GM06990 (cell line): ENCODE data around the gene KCNC4.

Source experiments
- DNase-seq: peaks from one replicate; pipeline ENCODE4 v3.0.0-alpha.2; 2011; ENCODE audit not compliant: insufficient read length; ENCODE audit errors: extremely low read depth
- H3K27me3 ChIP-seq: replicated peaks from 2 replicates; pipeline ENCODE4 v1.6.0; 2011; ENCODE audit warnings: low read length; ENCODE audit not compliant: control insufficient read depth, insufficient read depth
- H3K36me3 ChIP-seq: 2 replicates; pipeline ENCODE4 v1.5.1; 2011; ENCODE audit warnings: low read length; ENCODE audit not compliant: control insufficient read depth, insufficient read depth
- H3K4me3 ChIP-seq: replicated peaks from 2 replicates; pipeline ENCODE4 v1.5.1; 2011; ENCODE audit warnings: low read depth, mild to moderate bottlenecking, control low read depth, low read length
- TF ChIP-seq, protein P1 (sequence below): IDR thresholded peaks from 2 replicates; pipeline ENCODE4 v1.5.1; 2011; ENCODE audit warnings: low read length, control low read depth, mild to moderate bottlenecking, inconsistent platforms; ENCODE audit not compliant: insufficient read depth, poor library complexity, severe bottlenecking

The KCNC4 gene

GRCh38 chr1:110242731-110243130, 32.6 kb downstream of the KCNC4 start:
- Histone ChIP-seq H3K36me3 (no peaks in the 10 kb centered on the region), H3K27me3 (no peaks in the 10 kb centered on the region), H3K4me3 (no peak overlapping the region)
- DNase-seq: no peak
- TF ChIP-seq, protein P1, sequence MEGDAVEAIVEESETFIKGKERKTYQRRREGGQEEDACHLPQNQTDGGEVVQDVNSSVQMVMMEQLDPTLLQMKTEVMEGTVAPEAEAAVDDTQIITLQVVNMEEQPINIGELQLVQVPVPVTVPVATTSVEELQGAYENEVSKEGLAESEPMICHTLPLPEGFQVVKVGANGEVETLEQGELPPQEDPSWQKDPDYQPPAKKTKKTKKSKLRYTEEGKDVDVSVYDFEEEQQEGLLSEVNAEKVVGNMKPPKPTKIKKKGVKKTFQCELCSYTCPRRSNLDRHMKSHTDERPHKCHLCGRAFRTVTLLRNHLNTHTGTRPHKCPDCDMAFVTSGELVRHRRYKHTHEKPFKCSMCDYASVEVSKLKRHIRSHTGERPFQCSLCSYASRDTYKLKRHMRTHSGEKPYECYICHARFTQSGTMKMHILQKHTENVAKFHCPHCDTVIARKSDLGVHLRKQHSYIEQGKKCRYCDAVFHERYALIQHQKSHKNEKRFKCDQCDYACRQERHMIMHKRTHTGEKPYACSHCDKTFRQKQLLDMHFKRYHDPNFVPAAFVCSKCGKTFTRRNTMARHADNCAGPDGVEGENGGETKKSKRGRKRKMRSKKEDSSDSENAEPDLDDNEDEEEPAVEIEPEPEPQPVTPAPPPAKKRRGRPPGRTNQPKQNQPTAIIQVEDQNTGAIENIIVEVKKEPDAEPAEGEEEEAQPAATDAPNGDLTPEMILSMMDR: no peak

GRCh38 chr1:110243146-110243545, 33.0 kb downstream of the KCNC4 start:
- DNase-seq: peak; percentile 19
- TF ChIP-seq, protein P1: no peak

DNA sequence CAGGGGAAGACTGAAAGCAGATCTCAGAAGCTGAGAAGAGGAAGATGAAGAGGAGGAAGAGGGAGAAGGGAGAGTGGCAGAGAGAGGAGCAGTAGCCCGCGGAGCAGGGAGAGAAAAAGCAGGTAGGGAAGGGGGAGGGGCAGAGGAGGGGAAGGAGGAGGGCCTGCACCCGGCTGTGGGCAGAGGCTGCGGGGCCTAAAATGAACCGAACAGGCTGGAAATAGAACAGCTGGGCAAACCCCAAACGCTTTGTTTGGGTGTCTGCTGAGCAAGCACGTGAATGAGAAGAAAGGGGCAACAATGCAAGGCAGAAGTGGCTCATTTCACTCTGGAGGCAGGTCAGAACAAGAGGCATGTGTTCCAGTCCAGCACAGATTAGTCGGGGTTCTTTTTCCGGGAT, 33.5 kb downstream of the KCNC4 start:
- DNase-seq: peak; percentile 37
- TF ChIP-seq, protein P1: no peak
- H3K27me3 ChIP-seq: no peaks in the 10 kb centered on the region
- no peak overlapping the region for H3K4me3 ChIP-seq
- H3K36me3 ChIP-seq: no peaks in the 10 kb centered on the region

More at GRCh38 chr1:110243146-110243545, 33.0 kb downstream of the KCNC4 start:
- Histone ChIP-seq H3K27me3 (no peaks in the 10 kb centered on the region), H3K36me3 (no peaks in the 10 kb centered on the region), H3K4me3 (no peak overlapping the region)

GRCh38 chr1:110245876-110246620, 35.9 kb downstream of the KCNC4 start:
- no peaks in the 10 kb centered on the region for H3K36me3 ChIP-seq
- no peak for DNase-seq
- no peak overlapping the region for H3K4me3 ChIP-seq
- TF ChIP-seq, protein P1: no peak
- H3K27me3 ChIP-seq: no peaks in the 10 kb centered on the region

GRCh38 chr1:110248746-110249145, 38.6 kb downstream of the KCNC4 start:
- H3K27me3 ChIP-seq: no peaks in the 10 kb centered on the region
- H3K36me3 ChIP-seq: no peaks in the 10 kb centered on the region
- no peak for DNase-seq
- TF ChIP-seq, protein P1: no peak
- no peak overlapping the region for H3K4me3 ChIP-seq

DNA sequence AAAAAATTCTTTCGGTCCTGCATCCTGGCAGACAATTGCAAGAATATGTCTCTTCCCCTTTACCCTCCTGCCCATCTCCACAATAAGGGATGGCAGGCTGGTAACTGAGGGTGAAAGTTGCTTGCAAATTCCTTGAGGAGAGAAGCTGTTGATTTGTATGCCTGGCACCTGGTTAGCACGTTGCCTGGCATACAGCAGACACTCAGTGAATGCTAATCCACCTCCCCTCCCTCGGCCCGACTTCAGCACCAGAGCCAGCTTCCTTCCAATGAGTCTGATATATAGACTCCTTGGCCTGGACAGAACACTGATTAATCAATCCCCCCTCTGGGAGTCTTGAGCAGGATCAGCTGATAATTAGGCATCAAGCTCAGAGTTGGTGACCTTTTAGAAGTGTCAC, 39.1 kb downstream of the KCNC4 start:
- no peaks in the 10 kb centered on the region for H3K27me3 ChIP-seq
- DNase-seq: no peak
- H3K36me3 ChIP-seq: no peaks in the 10 kb centered on the region
- H3K4me3 ChIP-seq: no peak overlapping the region
- TF ChIP-seq, protein P1: no peak
